Kidney capillary endothelial cell (primary cell): ENCODE results near the gene NINL.

Experiments
- DNase-seq: peaks from one replicate; pipeline ENCODE4 v3.0.0-alpha.2; 2018; ENCODE audit warnings: low spot score

The NINL gene

GRCh38 chr20:25499855-25500434, 85.4 kb downstream of the NINL start:
- DNase-seq = no peak

DNA sequence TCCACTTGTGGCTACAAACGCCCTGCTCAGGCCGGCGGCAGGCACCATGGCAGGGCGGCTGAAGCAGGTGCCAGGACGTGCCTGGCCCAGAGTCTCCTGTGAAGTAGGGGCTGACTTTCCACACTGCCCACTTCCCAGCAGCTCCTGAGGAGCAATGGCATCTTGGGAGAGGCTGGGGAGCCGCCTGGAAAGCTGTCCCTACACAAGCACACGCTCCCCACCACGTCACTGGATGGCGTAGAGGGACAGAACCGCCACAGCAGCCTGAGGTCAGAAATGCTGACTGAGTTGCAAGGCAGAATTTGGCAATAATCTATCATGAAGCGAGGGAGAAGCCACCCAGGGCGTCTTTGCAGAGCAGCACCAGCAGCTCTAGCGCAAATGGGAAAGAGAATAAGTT, 86.3 kb downstream of the NINL start:
- DNase-seq = no peak

- no peak for DNase-seq
These were observed 87.1 kb downstream of the NINL start for GRCh38 chr20:25498280-25498606.

GRCh38 chr20:25497586-25498279, 87.6 kb downstream of the NINL start:
- no peak for DNase-seq

- no peak for DNase-seq
These were observed 88.3 kb downstream of the NINL start for GRCh38 chr20:25496968-25497401.

- DNase-seq = no peak
These were observed 89.0 kb downstream of the NINL start for GRCh38 chr20:25496165-25496967.

- no peak for DNase-seq
These were observed 90.0 kb downstream of the NINL start for GRCh38 chr20:25495189-25495824.

- no peak for DNase-seq
These were observed 90.7 kb downstream of the NINL start for GRCh38 chr20:25494506-25495188.

DNA sequence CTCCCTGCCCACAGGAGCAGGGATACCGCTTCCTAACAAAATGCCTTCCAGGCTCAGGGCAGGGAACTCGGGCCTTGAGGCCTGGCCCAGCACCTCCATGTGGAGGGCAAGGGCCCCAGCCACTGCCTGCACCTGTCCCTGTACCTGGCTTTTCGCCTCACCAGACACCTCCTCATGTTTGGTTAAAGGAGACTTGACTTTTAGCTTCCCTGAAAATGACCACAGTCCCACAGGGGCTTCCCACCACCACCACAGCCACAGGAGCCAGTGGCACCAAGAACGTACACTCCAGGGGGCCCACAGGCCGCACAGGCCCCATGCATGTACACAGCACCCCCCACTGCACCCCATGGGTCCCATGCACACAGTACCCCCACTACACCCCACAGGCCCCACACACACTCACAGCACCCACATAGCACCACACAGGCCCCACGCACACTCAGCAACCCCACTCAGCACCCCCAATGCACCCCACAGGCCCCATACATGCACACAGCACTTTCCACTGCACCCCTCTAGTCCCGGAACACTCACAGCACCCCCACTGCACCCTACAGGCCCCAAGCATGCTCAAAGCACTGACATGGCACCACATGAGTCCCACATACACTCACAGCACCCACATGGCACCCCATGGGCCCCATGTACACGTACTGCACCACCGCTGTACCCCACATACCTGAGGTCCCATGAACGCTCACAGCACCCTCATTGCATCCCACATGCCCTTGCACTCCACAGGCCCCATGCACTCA, 91.4 kb downstream of the NINL start:
- DNase-seq = no peak

DNA sequence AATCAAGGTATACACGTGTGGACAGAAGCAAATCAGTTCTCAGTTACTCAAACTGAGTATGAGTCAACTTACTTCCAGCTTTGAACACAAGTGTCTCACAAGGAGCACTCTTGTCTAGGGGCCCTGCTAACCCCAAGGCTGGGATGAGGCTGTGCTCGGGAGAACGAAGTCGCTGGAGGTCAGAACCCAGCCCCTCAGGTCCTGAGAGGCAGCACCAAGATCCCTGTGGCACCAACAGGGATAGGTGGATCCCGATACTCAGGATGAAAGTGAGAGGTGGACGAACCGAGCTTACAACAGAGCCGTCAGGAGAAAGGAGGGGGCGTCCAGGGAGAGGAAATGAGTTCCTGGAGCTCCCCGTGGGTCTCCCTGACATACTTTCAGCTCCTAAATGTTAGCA, 92.2 kb downstream of the NINL start:
- no peak for DNase-seq

- DNase-seq = no peak
These were observed 93.8 kb downstream of the NINL start for GRCh38 chr20:25491446-25492038.

DNA sequence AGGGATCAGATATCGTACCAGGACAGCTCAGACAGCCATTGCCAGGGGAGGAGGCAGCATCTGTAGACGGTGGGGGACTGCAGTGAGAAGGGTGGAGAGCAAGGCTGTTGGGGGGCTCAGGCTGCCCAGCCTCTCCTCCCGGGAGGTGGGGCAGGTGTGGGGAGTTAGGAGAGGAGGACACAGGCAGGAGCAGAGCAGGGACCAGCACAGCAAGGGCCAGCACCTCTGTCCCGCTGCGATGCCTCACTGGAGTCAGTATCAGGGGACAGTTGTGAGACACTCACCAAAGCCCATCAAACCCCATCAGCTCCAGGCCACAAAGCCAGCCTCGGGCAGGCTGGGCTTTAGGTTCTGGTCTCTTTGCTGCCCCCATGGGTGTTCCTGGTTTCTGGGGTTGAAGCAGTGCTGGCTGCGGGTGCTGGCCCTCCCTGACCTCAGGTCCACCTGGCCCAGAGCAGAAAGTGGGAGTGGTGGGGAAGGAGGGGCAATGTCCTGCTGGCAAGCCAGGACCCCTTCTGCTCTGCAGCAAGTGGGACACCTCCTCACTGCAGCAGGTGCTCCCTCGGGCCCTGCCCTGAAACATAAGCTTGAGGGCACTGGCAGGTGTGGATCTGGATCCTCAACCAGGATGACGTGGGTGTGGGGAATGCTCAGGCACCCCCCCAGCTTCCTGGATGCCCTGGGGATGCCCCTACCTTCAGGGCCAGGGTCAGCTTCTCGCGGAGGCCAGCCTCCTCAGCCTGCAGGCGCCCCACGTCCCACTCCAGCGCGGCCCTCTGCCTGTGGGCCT, 94.5 kb downstream of the NINL start:
- no peak for DNase-seq

GRCh38 chr20:25489221-25489871, 96.0 kb downstream of the NINL start:
- no peak for DNase-seq

DNA sequence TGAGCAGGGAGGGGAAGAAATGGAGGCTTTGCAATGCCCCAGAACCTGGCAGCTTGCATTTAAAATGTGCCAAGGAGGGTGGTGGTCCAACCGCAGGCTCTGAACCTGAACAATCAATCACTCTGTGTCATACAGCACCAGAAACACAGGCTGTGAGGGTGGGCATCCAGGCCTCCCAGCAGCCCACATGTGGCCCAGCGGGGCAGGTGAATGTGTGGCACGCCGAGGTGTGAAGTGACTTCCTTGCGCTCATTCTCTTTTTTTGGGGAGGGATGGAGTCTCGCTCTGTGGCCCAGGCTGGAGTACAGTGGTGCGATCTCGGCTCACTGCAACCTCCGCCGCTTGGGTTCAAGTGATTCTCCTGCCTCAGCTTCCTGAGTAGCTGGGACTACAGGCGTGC, 97.4 kb downstream of the NINL start:
- DNase-seq = no peak

- DNase-seq = no peak
These were observed 98.0 kb downstream of the NINL start for GRCh38 chr20:25487306-25487705.

- DNase-seq = no peak
These were observed 99.0 kb downstream of the NINL start for GRCh38 chr20:25486377-25486776.

DNA sequence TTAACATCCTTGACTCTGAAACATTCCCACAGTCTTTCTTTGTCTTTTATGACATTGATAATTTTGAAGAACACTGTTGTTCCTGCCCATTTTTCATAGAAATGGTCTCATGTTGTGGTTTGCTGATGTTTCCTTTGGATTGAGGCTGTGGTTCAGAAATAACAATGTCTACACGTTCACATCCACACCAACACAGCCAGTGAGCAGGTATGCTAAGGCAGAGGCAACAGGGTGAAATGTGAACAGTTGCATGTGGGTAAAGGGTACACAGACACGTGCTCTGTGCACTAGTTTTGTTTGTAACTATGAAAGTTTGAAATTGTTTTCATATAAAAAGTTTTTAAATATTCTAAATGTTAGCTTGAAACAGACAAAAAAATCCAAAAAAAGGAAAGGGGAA, 99.5 kb downstream of the NINL start:
- DNase-seq = no peak

DNA sequence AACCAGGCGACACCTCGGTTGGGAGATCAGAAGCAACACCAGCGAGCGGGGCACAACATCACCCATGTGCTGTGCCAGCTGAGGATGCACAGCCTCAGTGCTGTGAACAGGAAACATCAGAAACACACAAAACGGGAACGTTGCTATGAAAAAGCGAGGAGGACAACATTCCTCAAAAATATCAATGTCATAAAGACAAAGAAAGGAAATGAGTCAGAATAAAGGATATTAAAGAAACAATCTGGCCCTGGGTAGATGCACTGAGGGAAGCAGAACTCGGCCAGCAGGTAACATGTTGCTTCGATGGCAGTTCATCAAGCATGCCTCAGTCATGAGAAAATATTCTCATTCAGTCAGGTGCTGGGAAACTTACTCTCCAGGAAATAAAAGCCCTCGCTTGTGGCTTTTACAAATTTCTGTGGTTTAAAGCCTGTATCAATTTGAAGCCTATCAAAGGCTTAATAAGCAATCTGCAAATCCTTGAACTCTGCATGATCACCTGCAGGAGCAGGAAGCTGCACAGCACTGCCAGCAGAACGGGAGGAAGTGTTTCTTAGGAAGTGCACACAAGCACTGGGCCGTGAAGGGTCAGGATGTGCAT, 100.3 kb downstream of the NINL start:
- peak; percentile 65 for DNase-seq

DNA sequence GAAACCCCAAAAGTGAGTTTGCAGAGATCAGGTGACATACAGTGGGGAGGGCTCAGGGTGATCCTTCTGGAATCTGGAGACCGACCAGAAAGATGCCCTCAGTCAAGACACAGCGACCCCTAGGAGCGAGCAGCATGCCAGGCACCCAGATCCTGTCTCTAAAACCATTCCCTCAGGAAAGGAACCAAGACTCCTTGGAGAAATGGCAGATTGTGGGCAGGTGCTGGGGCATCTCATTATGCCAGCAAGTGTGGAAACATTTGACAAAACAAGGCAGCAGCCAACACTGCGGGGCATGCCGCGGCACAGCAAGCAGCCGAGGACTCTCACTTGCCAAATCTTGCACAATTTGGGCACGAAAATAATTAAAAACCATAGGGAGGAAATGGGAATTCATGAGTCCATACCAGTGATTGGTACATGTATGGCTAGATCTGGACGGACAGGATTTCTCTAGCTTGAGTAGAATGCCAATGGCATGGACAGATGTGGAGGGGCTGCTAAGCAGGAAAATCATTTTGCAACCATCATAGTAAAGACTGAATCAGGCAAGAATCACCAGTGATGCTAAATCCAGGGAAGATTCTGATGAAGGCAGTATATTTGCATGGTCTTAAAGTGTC, 101.0 kb downstream of the NINL start:
- DNase-seq = no peak
